ENCODE results near the gene TMEM179.

The TMEM179 gene

GRCh38 chr14:104555430-104556255, 48.9 kb downstream of the TMEM179 start:
- DNase-seq (ENCODE audit: low read depth in 2 of 2) = no peak

GRCh38 chr14:104554608-104555429, 49.8 kb downstream of the TMEM179 start:
- no peak for DNase-seq (ENCODE audit: low read depth in 2 of 2)

- no peak for DNase-seq (ENCODE audit: low read depth in 2 of 2)
Measured at GRCh38 chr14:104554088-104554607, 50.4 kb downstream of the TMEM179 start.

GRCh38 chr14:104553166-104554087, 51.1 kb downstream of the TMEM179 start:
- DNase-seq (ENCODE audit: low read depth in 2 of 2) = no peak

GRCh38 chr14:104552738-104553125, 51.8 kb downstream of the TMEM179 start:
- DNase-seq (ENCODE audit: low read depth in 2 of 2) = no peak

- DNase-seq (ENCODE audit: low read depth in 2 of 2) = no peak
Measured at GRCh38 chr14:104551851-104552737, 52.5 kb downstream of the TMEM179 start.

GRCh38 chr14:104550861-104551728, 53.5 kb downstream of the TMEM179 start:
- DNase-seq (ENCODE audit: low read depth in 2 of 2) = no peak

GRCh38 chr14:104550340-104550860, 54.2 kb downstream of the TMEM179 start:
- no peak for DNase-seq (ENCODE audit: low read depth in 2 of 2)

- DNase-seq (ENCODE audit: low read depth in 2 of 2) = no peak
Measured at GRCh38 chr14:104549536-104550339, 54.8 kb downstream of the TMEM179 start.

- DNase-seq (ENCODE audit: low read depth in 2 of 2) = no peak
Measured at GRCh38 chr14:104548802-104549535, 55.6 kb downstream of the TMEM179 start.

GRCh38 chr14:104547998-104548700, 56.4 kb downstream of the TMEM179 start:
- no peak for DNase-seq (ENCODE audit: low read depth in 2 of 2)

GRCh38 chr14:104547310-104547997, 57.1 kb downstream of the TMEM179 start:
- no peak for DNase-seq (ENCODE audit: low read depth in 2 of 2)

- DNase-seq (ENCODE audit: low read depth in 2 of 2) = no peak
Measured at GRCh38 chr14:104546591-104547309, 57.8 kb downstream of the TMEM179 start.

- no peak for DNase-seq (ENCODE audit: low read depth in 2 of 2)
Measured at GRCh38 chr14:104545942-104546501, 58.5 kb downstream of the TMEM179 start.

- no peak for DNase-seq (ENCODE audit: low read depth in 2 of 2)
Measured at GRCh38 chr14:104545151-104545941, 59.2 kb downstream of the TMEM179 start.
